ENCODE results near the gene PPP3CA. TPM values are rescaled to one million over a fixed set of nuclear protein-coding genes. Genes with fewer than 3 reads are reported as not detected.

Gene PPP3CA
- total RNA-seq, 1 experiment from 2014 or later: 133 TPM

DNA sequence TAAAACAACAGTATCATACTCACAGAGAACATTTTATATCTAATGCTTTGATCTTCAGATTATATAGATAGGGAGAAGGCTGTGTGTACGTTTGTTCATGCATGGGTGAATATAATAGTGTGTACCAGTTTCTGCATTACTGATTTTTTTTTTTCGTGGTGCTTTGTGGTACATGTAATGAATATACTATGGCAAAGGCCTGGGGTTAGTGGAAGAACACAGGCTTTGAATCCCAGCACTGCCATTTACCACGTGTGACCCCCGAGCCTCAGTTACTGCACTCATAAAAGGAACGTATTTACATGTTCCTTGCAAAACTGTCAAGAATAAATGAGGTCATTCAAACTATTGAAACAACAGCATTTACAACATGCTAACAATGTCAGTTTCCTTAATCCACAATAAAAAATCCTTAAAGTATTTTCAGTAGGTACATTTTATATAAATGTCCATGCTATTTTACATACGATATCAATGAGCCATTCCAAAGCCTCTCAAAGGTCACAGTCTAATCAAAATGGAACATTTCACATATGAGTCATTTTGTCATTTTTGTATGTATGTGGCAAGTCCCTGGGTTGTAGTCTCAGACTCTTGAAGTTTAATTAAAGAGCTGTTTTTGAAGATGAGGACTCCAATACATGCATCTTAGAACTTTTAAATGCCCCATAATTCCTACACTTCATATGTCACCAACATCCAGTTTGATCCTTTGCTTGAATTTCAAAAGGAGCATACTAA, 242.8 kb downstream of the PPP3CA start:
- Histone ChIP-seq H3K4me1 (ENCODE audit: control insufficient read depth in 1 of 2, insufficient read depth in 2 of 2, low read length in 2 of 2) (peaks cover 75 to 78% of the 10 kb centered on the region in 2 experiments), H3K4me2 (ENCODE audit: low read length) (peak overlapping the region; percentile 46), H3K9me2 (ENCODE audit: insufficient read depth) (no peaks in the 10 kb centered on the region), H3K36me3 (ENCODE audit: control insufficient read depth in 1 of 2, insufficient read depth in 2 of 2, low read length in 2 of 2) (no peaks in the 10 kb centered on the region), H2AFZ (ENCODE audit: low read depth, low read length, poor library complexity, severe bottlenecking) (no peak overlapping the region), H3K4me3 (replicated peaks in 1 of 2; ENCODE audit: low read depth in 1 of 2, low read length in 2 of 2) (no peak overlapping the region; a peak in 1 of 4 replicates), H3K27ac (ENCODE audit: low read depth, low read length) (peak overlapping the region; percentile 95), H4K20me1 (ENCODE audit: insufficient read depth) (no peaks in the 10 kb centered on the region), H3K9me3 (ENCODE audit: control insufficient read depth in 1 of 2, insufficient read depth in 1 of 2, low read depth in 1 of 2, low read length in 2 of 2) (no peaks in the 10 kb centered on the region), H3K79me2 (ENCODE audit: insufficient read depth, low read length) (peaks cover 43% of the 10 kb centered on the region), H3K27me3 (ENCODE audit: insufficient read depth, low read length) (no peaks in the 10 kb centered on the region), H3K9ac (ENCODE audit: low read length) (peak overlapping the region; percentile 48)
- POLR2A ChIA-PET: interaction anchor here (0.8 to 4.8 kb wide), 7 partner anchors 11 to 51 kb away, joined by 3 to 43 read pairs (median 6); no protein-coding TSS in a partner anchor
- intact Hi-C loops (cut with micrococcal nuclease): loop anchor here (5.0 kb wide), 1 partner anchor 53 kb away; no protein-coding TSS in a partner anchor
- DNase-seq (ENCODE audit: low read depth, low spot score) (no peak), ATAC-seq (peak; percentile 39; the same call in 1 of the 2 replicates)
- no TSS peak for BruUV-seq (replicated peaks)
- CTCF ChIA-PET: interaction anchor here (0.9 kb wide), 1 partner anchor 75 kb away, joined by 4 read pairs; no protein-coding TSS in a partner anchor
- RAD21 ChIA-PET (ENCODE audit: low non-redundant PET in 1 of 2, low total read pairs in 2 of 2, uncharacterized antibody in 2 of 2, unreplicated experiment in 2 of 2): interaction anchor here in 1 of 2 experiments (0.5 kb wide), 1 partner anchor 89 kb away, joined by 8 read pairs; no protein-coding TSS in a partner anchor
- TF ChIP-seq, protein P1, sequence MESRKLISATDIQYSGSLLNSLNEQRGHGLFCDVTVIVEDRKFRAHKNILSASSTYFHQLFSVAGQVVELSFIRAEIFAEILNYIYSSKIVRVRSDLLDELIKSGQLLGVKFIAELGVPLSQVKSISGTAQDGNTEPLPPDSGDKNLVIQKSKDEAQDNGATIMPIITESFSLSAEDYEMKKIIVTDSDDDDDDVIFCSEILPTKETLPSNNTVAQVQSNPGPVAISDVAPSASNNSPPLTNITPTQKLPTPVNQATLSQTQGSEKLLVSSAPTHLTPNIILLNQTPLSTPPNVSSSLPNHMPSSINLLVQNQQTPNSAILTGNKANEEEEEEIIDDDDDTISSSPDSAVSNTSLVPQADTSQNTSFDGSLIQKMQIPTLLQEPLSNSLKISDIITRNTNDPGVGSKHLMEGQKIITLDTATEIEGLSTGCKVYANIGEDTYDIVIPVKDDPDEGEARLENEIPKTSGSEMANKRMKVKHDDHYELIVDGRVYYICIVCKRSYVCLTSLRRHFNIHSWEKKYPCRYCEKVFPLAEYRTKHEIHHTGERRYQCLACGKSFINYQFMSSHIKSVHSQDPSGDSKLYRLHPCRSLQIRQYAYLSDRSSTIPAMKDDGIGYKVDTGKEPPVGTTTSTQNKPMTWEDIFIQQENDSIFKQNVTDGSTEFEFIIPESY (IDR thresholded peaks at IDR 0.05; ENCODE audit: extremely low read depth, insufficient replicate concordance, low read length): peak; percentile 49
- TF ChIP-seq POLR2A (IDR thresholded peaks at IDR 0.05; ENCODE audit: borderline replicate concordance, extremely low read depth, insufficient read depth, insufficient read length) (no peak), ELF1 (IDR thresholded peaks at IDR 0.05; ENCODE audit: borderline replicate concordance, low read depth) (no peak), ZFX (IDR thresholded peaks at IDR 0.05) (no peak), YY1 (IDR thresholded peaks at IDR 0.05; ENCODE audit: extremely low read depth, insufficient replicate concordance, low read depth, low read length) (no peak), POLR2AphosphoS5 (IDR thresholded peaks at IDR 0.05; ENCODE audit: low read depth, low read length) (no peak), ZNF274 (IDR thresholded peaks at IDR 0.05; ENCODE audit: low read depth, low read length) (no peak), EZH2 (IDR thresholded peaks at IDR 0.05) (no peak), FOSL1 (IDR thresholded peaks at IDR 0.05; ENCODE audit: low read depth) (peak; percentile 56; the same call in 1 of the 2 replicates), CBX3 (IDR thresholded peaks at IDR 0.05; ENCODE audit: low read depth) (no peak), TCF7L2 (IDR thresholded peaks at IDR 0.05; ENCODE audit: borderline replicate concordance, extremely low read depth, insufficient read depth, insufficient read length) (no peak), EGR1 (IDR thresholded peaks at IDR 0.05; ENCODE audit: low read depth) (no peak), SP1 (IDR thresholded peaks at IDR 0.05; ENCODE audit: low read depth) (peak; percentile 55), JUND (IDR thresholded peaks at IDR 0.05) (peak; percentile 67), CEBPB (IDR thresholded peaks at IDR 0.05; ENCODE audit: low read depth) (peak; percentile 70), EZH2phosphoT487 (IDR thresholded peaks at IDR 0.05; ENCODE audit: borderline replicate concordance) (no peak)
- TF ChIP-seq, protein P2, sequence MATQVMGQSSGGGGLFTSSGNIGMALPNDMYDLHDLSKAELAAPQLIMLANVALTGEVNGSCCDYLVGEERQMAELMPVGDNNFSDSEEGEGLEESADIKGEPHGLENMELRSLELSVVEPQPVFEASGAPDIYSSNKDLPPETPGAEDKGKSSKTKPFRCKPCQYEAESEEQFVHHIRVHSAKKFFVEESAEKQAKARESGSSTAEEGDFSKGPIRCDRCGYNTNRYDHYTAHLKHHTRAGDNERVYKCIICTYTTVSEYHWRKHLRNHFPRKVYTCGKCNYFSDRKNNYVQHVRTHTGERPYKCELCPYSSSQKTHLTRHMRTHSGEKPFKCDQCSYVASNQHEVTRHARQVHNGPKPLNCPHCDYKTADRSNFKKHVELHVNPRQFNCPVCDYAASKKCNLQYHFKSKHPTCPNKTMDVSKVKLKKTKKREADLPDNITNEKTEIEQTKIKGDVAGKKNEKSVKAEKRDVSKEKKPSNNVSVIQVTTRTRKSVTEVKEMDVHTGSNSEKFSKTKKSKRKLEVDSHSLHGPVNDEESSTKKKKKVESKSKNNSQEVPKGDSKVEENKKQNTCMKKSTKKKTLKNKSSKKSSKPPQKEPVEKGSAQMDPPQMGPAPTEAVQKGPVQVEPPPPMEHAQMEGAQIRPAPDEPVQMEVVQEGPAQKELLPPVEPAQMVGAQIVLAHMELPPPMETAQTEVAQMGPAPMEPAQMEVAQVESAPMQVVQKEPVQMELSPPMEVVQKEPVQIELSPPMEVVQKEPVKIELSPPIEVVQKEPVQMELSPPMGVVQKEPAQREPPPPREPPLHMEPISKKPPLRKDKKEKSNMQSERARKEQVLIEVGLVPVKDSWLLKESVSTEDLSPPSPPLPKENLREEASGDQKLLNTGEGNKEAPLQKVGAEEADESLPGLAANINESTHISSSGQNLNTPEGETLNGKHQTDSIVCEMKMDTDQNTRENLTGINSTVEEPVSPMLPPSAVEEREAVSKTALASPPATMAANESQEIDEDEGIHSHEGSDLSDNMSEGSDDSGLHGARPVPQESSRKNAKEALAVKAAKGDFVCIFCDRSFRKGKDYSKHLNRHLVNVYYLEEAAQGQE (IDR thresholded peaks at IDR 0.05; ENCODE audit: low read depth): no peak
- TF ChIP-seq, protein P3, sequence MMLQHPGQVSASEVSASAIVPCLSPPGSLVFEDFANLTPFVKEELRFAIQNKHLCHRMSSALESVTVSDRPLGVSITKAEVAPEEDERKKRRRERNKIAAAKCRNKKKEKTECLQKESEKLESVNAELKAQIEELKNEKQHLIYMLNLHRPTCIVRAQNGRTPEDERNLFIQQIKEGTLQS (IDR thresholded peaks at IDR 0.05): no peak
- TF ChIP-seq, protein P4, sequence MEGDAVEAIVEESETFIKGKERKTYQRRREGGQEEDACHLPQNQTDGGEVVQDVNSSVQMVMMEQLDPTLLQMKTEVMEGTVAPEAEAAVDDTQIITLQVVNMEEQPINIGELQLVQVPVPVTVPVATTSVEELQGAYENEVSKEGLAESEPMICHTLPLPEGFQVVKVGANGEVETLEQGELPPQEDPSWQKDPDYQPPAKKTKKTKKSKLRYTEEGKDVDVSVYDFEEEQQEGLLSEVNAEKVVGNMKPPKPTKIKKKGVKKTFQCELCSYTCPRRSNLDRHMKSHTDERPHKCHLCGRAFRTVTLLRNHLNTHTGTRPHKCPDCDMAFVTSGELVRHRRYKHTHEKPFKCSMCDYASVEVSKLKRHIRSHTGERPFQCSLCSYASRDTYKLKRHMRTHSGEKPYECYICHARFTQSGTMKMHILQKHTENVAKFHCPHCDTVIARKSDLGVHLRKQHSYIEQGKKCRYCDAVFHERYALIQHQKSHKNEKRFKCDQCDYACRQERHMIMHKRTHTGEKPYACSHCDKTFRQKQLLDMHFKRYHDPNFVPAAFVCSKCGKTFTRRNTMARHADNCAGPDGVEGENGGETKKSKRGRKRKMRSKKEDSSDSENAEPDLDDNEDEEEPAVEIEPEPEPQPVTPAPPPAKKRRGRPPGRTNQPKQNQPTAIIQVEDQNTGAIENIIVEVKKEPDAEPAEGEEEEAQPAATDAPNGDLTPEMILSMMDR (IDR thresholded peaks at IDR 0.05 in 2 of 3, conservative IDR thresholded peaks at IDR 0.05 in 1 of 3; ENCODE audit: borderline replicate concordance in 1 of 3, insufficient read depth in 1 of 3, low read depth in 2 of 3, low read length in 2 of 3): no peak

Measured in HCT116 (cell line).